Activated effector memory CD4-positive, alpha-beta T cell treated with anti-CD3 and anti-CD28 coated beads, Interleukin-2, amount 50 U/mL, for 16 hours (primary cell): Measurements from ENCODE around the gene DDX49.
"Not testable (repeated sequence)": the region's sequence is repeated elsewhere in the genome, so short reads cannot be mapped to it uniquely, and the experiment has no call there.

ENCODE experiments used
- DNase-seq: peaks from one replicate; pipeline ENCODE4 v3.0.0-alpha.2; 2020

Gene DDX49

GRCh38 chr19:18946335-18946734 lies 26.8 kb downstream of the DDX49 start:
- no peak for DNase-seq

DNA sequence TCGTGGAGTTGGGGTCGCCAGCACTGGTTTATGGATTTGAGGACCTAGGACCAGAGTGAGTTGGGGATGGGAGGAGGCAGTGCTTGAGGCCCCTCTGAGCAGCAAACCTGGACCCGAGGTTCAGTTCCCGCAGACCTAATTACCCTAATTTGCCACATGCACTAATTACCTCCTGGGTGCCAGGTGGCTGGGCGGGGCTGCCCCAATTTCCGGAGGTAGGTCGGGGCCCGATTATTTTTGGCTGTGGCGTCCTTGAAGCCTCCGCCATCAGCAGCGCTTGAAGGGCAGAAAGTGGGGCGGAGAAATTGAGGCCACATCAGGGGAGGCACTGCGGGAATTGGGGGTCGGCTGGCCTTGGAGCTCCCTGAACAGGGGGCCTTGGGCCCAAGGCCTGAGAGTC lies 27.4 kb downstream of the DDX49 start:
- DNase-seq: no peak

- DNase-seq: no peak
Observed at GRCh38 chr19:18948075-18948975, 28.8 kb downstream of the DDX49 start.

GRCh38 chr19:18948976-18949356 lies 29.5 kb downstream of the DDX49 start:
- no peak for DNase-seq

DNA sequence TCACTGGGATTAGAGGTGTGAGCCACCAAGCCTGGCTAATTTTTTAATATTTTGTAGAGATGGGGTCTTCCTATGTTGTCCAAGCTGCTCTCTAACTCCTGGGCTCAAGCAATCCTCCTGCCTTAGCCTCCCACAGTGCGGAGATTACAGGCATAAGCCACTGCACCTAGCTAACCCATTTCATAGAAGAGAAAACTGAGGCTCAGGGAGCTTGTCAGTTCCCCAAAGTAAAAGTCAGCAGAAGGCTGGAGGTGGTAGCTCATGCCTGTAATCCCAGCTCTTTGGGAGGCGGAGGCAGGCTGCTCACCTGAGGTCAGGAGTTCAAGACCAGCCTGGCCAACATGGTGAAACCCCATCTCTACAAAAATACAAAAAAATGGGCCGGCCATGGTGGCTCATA lies 30.3 kb downstream of the DDX49 start:
- DNase-seq: no peak

- no peak for DNase-seq
Observed at GRCh38 chr19:18951721-18952281, 32.3 kb downstream of the DDX49 start.

DNA sequence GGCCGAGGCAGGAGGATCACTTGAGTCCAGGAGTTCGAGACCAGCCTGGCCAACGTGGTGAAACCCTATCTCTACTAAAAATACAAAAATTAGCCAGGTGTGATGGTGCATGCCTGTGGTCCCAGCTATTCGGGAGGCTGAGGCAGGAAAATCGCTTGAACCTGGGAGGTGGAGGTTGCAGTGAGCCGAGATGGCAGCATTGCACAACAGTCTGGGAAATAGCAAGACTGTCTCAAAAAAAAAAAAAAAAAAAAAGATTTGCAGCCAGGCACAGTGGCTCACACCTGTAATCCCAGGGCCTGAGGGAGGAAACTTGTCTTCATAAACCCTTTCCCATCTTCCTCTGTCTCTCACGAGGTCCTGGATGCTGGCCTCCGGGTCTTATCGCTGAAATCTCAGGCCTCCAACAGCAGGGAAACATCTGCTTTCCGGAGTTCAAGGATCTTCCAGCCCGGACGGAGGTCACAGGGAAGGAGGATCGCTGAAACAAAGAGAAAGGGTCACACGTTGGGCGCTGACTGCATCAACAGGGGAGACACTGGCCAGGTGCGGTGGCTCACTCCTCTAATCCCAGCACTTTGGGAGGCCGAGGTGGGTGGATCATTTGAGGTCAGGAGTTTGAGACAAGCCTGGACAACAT lies 33.0 kb downstream of the DDX49 start:
- not testable (repeated sequence) for DNase-seq

DNA sequence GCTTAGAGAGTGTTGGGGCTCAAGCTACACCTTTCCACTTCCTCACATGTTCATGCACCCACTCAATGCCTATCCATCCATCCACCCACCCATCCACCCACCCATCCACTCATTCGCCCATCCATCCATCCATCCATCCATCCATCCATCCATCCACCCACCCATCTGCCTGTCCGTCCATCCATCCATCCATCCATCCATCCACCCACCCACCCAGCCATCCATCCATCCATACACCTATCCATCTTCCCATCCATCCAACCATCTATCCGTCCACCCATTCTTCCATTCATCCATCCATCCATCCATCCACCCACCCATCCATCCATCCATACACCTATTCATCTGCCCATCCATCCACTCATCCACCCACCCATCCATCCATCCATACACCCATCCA lies 34.6 kb downstream of the DDX49 start:
- DNase-seq: no peak

- DNase-seq: no peak
Observed at GRCh38 chr19:18955042-18955441, 35.5 kb downstream of the DDX49 start.

GRCh38 chr19:18960370-18960769 lies 40.9 kb downstream of the DDX49 start:
- no peak for DNase-seq

GRCh38 chr19:18961767-18962620 lies 42.5 kb downstream of the DDX49 start:
- DNase-seq: no peak

DNA sequence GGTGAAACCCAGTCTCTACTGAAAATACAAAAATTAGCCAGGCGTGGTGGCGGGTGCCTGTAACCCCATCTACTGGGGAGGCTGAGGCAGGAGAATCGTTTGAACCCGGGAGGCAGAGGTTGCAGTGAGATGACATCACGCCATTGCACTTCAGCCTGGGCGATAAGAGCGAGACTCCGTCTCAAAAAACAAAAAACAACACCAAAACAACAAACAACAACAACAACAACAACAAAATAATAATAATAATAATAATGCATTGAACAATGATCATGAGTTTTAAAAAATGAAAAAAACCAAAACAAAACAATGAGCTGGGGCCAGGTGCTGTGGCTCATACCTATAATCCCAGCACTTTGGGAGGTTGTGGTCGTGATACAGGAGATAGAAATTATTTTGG lies 44.6 kb downstream of the DDX49 start:
- DNase-seq: no peak

DNA sequence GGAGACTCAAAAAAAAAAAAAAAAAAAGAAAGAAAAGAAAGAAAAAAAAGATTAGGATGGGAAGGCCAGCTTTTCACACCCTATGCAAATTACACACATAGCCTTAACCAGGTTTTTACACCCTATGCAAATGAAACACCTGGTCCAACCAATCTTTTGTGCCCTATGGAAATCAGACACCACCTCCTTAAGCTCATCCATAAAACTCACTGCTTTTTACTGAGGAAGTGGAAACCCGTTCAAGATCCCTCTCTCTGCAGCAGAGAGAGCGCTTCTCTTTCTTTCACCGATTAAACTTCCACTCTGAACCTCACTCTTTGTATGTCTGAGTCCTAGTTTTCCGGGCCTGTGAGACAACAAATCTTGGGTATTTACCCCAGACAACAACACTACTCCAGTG lies 46.8 kb downstream of the DDX49 start:
- DNase-seq: no peak

GRCh38 chr19:18967358-18968146 lies 48.0 kb downstream of the DDX49 start:
- DNase-seq: no peak

GRCh38 chr19:18969931-18970659 lies 50.6 kb downstream of the DDX49 start:
- DNase-seq: no peak

DNA sequence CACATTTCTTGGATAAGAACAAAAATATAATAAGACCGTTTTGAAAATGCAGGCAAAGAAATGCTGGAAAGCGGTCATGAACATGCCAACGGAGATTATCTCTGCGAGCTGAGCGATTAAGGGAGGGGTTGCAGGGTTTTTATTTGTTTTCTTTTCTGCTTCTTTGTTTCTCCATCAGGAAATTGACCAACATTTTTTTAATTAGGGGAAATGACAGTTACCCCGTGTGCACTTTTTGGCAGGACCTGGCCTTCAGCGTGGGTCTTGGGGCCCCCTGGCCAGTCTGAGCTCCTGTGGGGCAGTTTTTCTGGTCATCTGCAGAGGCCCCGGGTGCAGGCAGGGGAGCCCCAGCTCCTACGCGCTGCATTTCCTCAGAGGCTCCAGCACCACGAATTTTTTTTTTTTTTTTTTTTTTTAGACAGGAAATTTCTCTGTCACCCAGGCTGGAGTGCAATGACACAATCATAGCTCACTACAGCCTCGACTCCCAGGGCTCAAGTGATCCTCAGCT lies 52.8 kb downstream of the DDX49 start:
- no peak for DNase-seq

DNA sequence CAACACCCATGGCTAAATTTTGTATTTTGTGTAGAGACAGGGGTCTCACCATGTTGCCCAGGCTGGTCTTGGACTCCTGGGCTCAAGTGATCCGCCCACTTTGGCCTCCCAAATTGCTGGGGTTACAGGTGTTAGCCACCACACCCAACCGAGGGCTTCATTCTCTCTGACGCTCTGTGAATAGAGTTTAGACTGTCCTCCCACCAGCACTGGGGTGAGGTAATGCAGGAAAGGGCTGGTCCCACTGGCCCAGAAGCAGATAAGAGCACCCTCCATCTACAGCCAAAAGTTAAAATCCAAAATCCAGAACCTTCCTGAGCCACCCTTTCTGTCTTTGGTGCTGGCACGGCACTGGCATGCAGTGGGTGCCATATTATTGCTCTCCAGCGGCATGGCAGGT lies 53.3 kb downstream of the DDX49 start:
- DNase-seq: no peak

- no peak for DNase-seq
Observed at GRCh38 chr19:18975011-18975410, 55.5 kb downstream of the DDX49 start.

DNA sequence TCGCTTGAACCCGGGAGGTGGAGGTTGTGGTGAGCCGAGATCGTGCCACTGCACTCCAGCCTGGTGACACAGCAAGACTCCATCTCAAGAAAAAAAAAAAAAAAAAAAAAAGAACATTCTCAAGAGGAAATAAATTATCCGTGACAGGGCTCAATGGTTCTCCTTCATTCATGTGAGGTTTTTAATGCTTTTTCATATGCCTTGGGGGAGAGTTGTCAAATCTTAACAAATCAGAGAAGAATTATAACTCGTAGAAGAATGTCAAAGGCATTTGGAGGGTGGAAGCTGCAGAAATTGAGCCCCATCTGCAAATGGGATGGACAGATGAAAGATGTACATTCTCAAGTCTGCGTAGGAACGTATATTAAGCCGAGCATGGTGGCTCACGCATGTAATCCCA lies 56.4 kb downstream of the DDX49 start:
- no peak for DNase-seq
